GM23338 (cell line): Measurements from ENCODE around the gene COPZ2. TPM values are rescaled to one million over a fixed set of nuclear protein-coding genes. Genes with fewer than 3 reads are reported as not detected.
A peak's percentile ranks its signal among the peaks of the same experiment; 100 is the strongest.

Experiments
- ATAC-seq: fragments of 200-7000 bp; cut with Tn5 transposase; 3 replicates; pipeline ENCODE4 v1.9.1; 2020
- DNase-seq: peaks from one replicate; pipeline ENCODE4 v3.0.0-alpha.2; 2015; ENCODE audit warnings: low spot score
- H2AFZ ChIP-seq: fragments of 200-600 bp; sonication (generic); 2 replicates; pipeline ENCODE4 v1.8.0; 2016; ENCODE audit warnings: antibody characterized with exemption, mild to moderate bottlenecking, moderate library complexity
- H3F3A ChIP-seq: fragments of 200-600 bp; sonication (generic); replicated peaks from 2 replicates; pipeline ENCODE4 v1.8.0; 2017; ENCODE audit warnings: antibody characterized with exemption, mixed run types, low read depth
- H3K27ac ChIP-seq: fragments of 200-600 bp; sonication (generic); 2 replicates; pipeline ENCODE4 v1.6.1; 2016; ENCODE audit warnings: low read depth
- H3K27me3 ChIP-seq: fragments of 200-600 bp; sonication (generic); 2 replicates; pipeline ENCODE4 v1.8.0; 2016; ENCODE audit warnings: mild to moderate bottlenecking, mixed run types, moderate library complexity; ENCODE audit not compliant: insufficient read depth
- H3K36me3 ChIP-seq: fragments of 200-600 bp; sonication (generic); 2 replicates; pipeline ENCODE4 v1.8.0; 2016; ENCODE audit warnings: mild to moderate bottlenecking; ENCODE audit not compliant: insufficient read depth
- H3K4me1 ChIP-seq: fragments of 200-600 bp; sonication (generic); 2 replicates; pipeline ENCODE4 v1.8.0; 2016; ENCODE audit warnings: mild to moderate bottlenecking, moderate library complexity; ENCODE audit not compliant: insufficient read depth
- H3K4me2 ChIP-seq: fragments of 200-600 bp; sonication (generic); 2 replicates; pipeline ENCODE4 v1.7.1; 2017; ENCODE audit warnings: mixed run types
- H3K4me3 ChIP-seq: fragments of 200-600 bp; sonication (generic); 2 replicates; pipeline ENCODE4 v1.6.1; 2016; ENCODE audit warnings: mixed run types
- H3K79me2 ChIP-seq: fragments of 200-600 bp; sonication (generic); replicated peaks from 2 replicates; pipeline ENCODE4 v1.8.0; 2017; ENCODE audit warnings: mild to moderate bottlenecking; ENCODE audit not compliant: insufficient read depth
- H3K9me2 ChIP-seq: fragments of 200-600 bp; sonication (generic); 2 replicates; pipeline ENCODE4 v1.8.0; 2017; ENCODE audit not compliant: insufficient read depth
- H4K20me1 ChIP-seq: fragments of 200-600 bp; sonication (generic); replicated peaks from 2 replicates; pipeline ENCODE4 v1.8.0; 2017; ENCODE audit warnings: mild to moderate bottlenecking; ENCODE audit not compliant: insufficient read depth
- H3K27ac Mint-ChIP-seq: 2 replicates; pipeline ENCODE4 v1.8.0; 2020; ENCODE audit warnings: inconsistent platforms, mild to moderate bottlenecking, moderate library complexity, mixed read lengths
- H3K27me3 Mint-ChIP-seq: 3 replicates; pipeline ENCODE4 v1.8.0; 2022; ENCODE audit warnings: low read depth, mild to moderate bottlenecking, moderate library complexity, mixed read lengths, inconsistent platforms; ENCODE audit not compliant: insufficient read depth, poor library complexity
- H3K36me3 Mint-ChIP-seq: 3 replicates; pipeline ENCODE4 v1.8.0; 2021; ENCODE audit warnings: low read depth, mild to moderate bottlenecking, inconsistent platforms, moderate library complexity, mixed read lengths
- H3K4me1 Mint-ChIP-seq: 3 replicates; pipeline ENCODE4 v1.8.0; 2020; ENCODE audit warnings: mild to moderate bottlenecking, inconsistent platforms, mixed read lengths
- H3K4me3 Mint-ChIP-seq: 3 replicates; pipeline ENCODE4 v1.8.0; 2021; ENCODE audit warnings: moderate library complexity, mild to moderate bottlenecking, inconsistent platforms, mixed read lengths
- H3K9me3 Mint-ChIP-seq: 3 replicates; pipeline ENCODE4 v1.8.0; 2020; ENCODE audit warnings: moderate library complexity, mild to moderate bottlenecking, inconsistent platforms, mixed read lengths
- NANOG ChIP-seq: IDR thresholded peaks from 2 replicates; pipeline ENCODE4 v1.6.1; 2016; ENCODE audit warnings: antibody characterized with exemption, borderline replicate concordance
- POLR2AphosphoS5 ChIP-seq: IDR thresholded peaks from 2 replicates; pipeline ENCODE4 v1.6.1; 2016; ENCODE audit warnings: antibody characterized with exemption, low read depth
- ZNF462 ChIP-seq: fragments of 250-450 bp; sonication (Bioruptor Pico); IDR thresholded peaks from 2 replicates; pipeline ENCODE4 v1.5.0; 2020; ENCODE audit warnings: mild to moderate bottlenecking, moderate library complexity
- polyA plus RNA-seq: library from polyadenylated mRNA; unstranded; fragments of >200 nt; fragmentation: Nextera tagmentation; extraction: Ambion mirVana; gene quantifications from 2 replicates; pipeline ENCODE4 v1.2.1, GENCODE V29; 2016
- total RNA-seq: library from RNA; depleted of rRNA; stranded (reverse); fragments of >200 nt; shearing (Covaris generic); gene quantifications from 2 replicates; pipeline ENCODE4 v1.2.3, GENCODE V29; 2014
- TF ChIP-seq, protein P1 (sequence below): IDR thresholded peaks from one replicate; pipeline ENCODE4 v1.6.1; 2018; ENCODE audit warnings: antibody characterized with exemption; ENCODE audit not compliant: unreplicated experiment

The COPZ2 gene
- total and polyA plus RNA-seq, 2 experiments from 2014 or later, result not detected

- TF ChIP-seq, protein P1, sequence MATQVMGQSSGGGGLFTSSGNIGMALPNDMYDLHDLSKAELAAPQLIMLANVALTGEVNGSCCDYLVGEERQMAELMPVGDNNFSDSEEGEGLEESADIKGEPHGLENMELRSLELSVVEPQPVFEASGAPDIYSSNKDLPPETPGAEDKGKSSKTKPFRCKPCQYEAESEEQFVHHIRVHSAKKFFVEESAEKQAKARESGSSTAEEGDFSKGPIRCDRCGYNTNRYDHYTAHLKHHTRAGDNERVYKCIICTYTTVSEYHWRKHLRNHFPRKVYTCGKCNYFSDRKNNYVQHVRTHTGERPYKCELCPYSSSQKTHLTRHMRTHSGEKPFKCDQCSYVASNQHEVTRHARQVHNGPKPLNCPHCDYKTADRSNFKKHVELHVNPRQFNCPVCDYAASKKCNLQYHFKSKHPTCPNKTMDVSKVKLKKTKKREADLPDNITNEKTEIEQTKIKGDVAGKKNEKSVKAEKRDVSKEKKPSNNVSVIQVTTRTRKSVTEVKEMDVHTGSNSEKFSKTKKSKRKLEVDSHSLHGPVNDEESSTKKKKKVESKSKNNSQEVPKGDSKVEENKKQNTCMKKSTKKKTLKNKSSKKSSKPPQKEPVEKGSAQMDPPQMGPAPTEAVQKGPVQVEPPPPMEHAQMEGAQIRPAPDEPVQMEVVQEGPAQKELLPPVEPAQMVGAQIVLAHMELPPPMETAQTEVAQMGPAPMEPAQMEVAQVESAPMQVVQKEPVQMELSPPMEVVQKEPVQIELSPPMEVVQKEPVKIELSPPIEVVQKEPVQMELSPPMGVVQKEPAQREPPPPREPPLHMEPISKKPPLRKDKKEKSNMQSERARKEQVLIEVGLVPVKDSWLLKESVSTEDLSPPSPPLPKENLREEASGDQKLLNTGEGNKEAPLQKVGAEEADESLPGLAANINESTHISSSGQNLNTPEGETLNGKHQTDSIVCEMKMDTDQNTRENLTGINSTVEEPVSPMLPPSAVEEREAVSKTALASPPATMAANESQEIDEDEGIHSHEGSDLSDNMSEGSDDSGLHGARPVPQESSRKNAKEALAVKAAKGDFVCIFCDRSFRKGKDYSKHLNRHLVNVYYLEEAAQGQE, result no peak
- TF ChIP-seq POLR2AphosphoS5, result no peak
These were observed 15.6 kb upstream of the COPZ2 start (continued) for GRCh38 chr17:48052956-48053757.

DNA sequence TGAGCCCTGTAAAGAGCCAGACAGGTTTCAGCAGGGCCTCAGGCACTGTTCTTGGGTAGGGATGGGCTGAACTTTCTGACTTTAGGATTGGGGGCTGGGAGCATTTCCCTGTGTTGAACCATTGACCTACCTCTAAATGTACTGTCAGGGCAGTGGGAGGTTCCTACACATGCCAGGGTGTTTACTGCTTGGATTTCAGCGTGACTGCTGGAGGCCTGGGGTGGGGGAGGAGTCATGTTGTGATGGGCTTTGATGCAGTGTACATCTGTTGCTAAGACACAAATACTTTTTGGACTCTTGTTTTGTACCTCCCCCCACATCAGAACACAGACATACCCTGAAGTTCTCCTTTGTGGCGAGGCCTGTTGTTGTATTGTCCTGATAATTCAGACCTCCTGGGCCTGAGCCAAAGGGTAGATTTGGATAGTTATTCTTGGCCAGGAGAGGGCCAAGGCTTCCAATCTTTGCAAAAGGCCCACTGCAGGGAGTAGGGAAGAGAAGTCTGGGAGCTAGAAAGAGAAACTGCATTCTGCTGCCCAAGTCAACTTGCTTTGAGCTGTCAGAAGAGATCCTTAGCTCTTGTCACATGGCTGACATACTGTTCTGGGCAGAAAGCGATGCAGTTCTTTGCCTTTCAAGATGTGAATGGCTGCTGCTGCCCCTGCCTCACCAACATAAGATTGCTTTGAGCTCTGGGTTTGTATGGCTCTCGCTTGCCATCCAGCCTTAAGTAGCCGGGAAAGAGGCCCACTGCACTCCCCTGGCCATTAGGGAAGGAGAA lies 14.3 kb upstream of the COPZ2 start:
- Histone ChIP-seq H3K4me2 (peak overlapping the region; percentile 94), H3K4me3 (peak overlapping the region; percentile 99), H3K27me3 (no peaks in the 10 kb centered on the region), H3K4me1 (peaks cover 58% of the 10 kb centered on the region), H3F3A (peaks cover 30% of the 10 kb centered on the region; the same call in 1 of the 2 replicates), H3K36me3 (peaks cover 17% of the 10 kb centered on the region), H2AFZ (no peak overlapping the region), H3K27ac (peak overlapping the region; percentile 93; the same call in 1 of the 2 replicates), H3K9me2 (no peaks in the 10 kb centered on the region), H3K79me2 (peaks cover 74% of the 10 kb centered on the region), H4K20me1 (peaks cover 23% of the 10 kb centered on the region; the same call in 1 of the 2 replicates)
- Mint-ChIP-seq H3K9me3 (no peaks in the 10 kb centered on the region), H3K4me3 (peak overlapping the region; percentile 98), H3K27me3 (peaks cover 34% of the 10 kb centered on the region), H3K27ac (peak overlapping the region; percentile 88), H3K4me1 (peaks cover 64% of the 10 kb centered on the region), H3K36me3 (peaks cover 56% of the 10 kb centered on the region)
- DNase-seq, result peak; percentile 43
- ATAC-seq, result no peak
- TF ChIP-seq, protein P1, result no peak
- TF ChIP-seq NANOG (no peak), ZNF462 (CRISPR knock-in tag) (no peak)
